Pulmonary artery endothelial cell (primary cell): Measurements from ENCODE around the gene NFYC. TPM values are rescaled to one million over a fixed set of nuclear protein-coding genes. Genes with fewer than 3 reads are reported as not detected.

Source experiments
- total RNA-seq: library from RNA; depleted of rRNA; stranded (reverse); fragments of >200 nt; gene quantifications from 2 replicates; pipeline ENCODE4 v1.2.3, GENCODE V29; 2014

The NFYC gene
- total RNA-seq, 1 donor from 2014 or later = 15.0 TPM

Other genes starting within 250 kb of the NFYC start
- 2.6 and 2.8 TPM in 2 replicates for gene ZFP69B, start 241.2 kb upstream of the NFYC start, total RNA-seq
- 2.8 and 3.8 TPM in 2 replicates for gene ZFP69, start 214.4 kb upstream of the NFYC start, total RNA-seq
- gene EXO5, start 182.9 kb upstream of the NFYC start, total RNA-seq = 10.2 and 13.1 TPM in 2 replicates
- 4.2 and 5.8 TPM in 2 replicates for gene ZNF684, start 160.1 kb upstream of the NFYC start, total RNA-seq
- gene RIMS3, start 26.0 kb upstream of the NFYC start, total RNA-seq = 0.20 and 0.21 TPM in 2 replicates
- 0.04 TPM in 1 of 2 replicates, not detected in the other for gene KCNQ4, start 92.1 kb downstream of the NFYC start, total RNA-seq
- gene CITED4, start 170.7 kb downstream of the NFYC start, total RNA-seq = 4.2 and 6.5 TPM in 2 replicates